Measurements from ENCODE around the gene EXOC7.
"Not testable (repeated sequence)": the region's sequence is repeated elsewhere in the genome, so short reads cannot be mapped to it uniquely, and the experiment has no call there.

The EXOC7 gene

GRCh38 chr17:76075364-76076145 is 28.0 kb downstream of the EXOC7 start:
- H3K4me1 ChIP-seq = peaks cover 80% of the 10 kb centered on the region
- no peak overlapping the region for H3K9ac ChIP-seq
- H3K36me3 ChIP-seq = 0 out of 2 replicates have a peak, but pooled peaks cover 1% of the 10 kb centered on the region
- H3K4me3 ChIP-seq = peak overlapping the region; percentile 55; the same call in 1 of the 2 replicates
- peaks cover 72% of the 10 kb centered on the region for H3K27me3 ChIP-seq
- H3K4me2 ChIP-seq = peak overlapping the region; percentile 86
- H3K9me3 ChIP-seq = no peaks in the 10 kb centered on the region
- TF ChIP-seq Cebpa-rat (IDR thresholded peaks at IDR 0.05) = no peak
- peaks cover 55% of the 10 kb centered on the region for H4K20me1 ChIP-seq
- no peak overlapping the region for H3K27ac ChIP-seq

GRCh38 chr17:76074390-76075363 is 28.9 kb downstream of the EXOC7 start, which contains the start of gene GALR2:
Gene GALR2, plus strand, starts transcription at chr17:76074781. Its CDS starts 103 bp downstream, at chr17:76074884.
- Histone ChIP-seq H3K4me1 (peaks cover 74% of the 10 kb centered on the region), H3K4me2 (peak within 1 kb of the TSS; percentile 86), H3K36me3 (peaks cover 9% of the 10 kb centered on the region), H3K9me3 (no peaks in the 10 kb centered on the region), H3K4me3 (no peak within 1 kb of the TSS), H3K27me3 (peaks cover 64% of the 10 kb centered on the region), H4K20me1 (peaks cover 54% of the 10 kb centered on the region), H3K9ac (no peak within 1 kb of the TSS), H3K27ac (no peak within 1 kb of the TSS)
- TF ChIP-seq Cebpa-rat (IDR thresholded peaks at IDR 0.05) = no peak

GRCh38 chr17:76072148-76072858 is 31.3 kb downstream of the EXOC7 start, which contains the start of gene SRP68:
Gene SRP68, minus strand, starts transcription at chr17:76072517. Its CDS starts 26 bp downstream, at chr17:76072491.
- Histone ChIP-seq H3K9me3 (no peaks in the 10 kb centered on the region), H4K20me1 (peaks cover 70% of the 10 kb centered on the region), H3K27me3 (peaks cover 41% of the 10 kb centered on the region), H3K4me3 (peak within 1 kb of the TSS; percentile 97), H3K9ac (peak within 1 kb of the TSS; percentile 96), H3K4me2 (peak within 1 kb of the TSS; percentile 83), H3K27ac (peak within 1 kb of the TSS; percentile 90), H3K4me1 (peaks cover 50% of the 10 kb centered on the region), H3K36me3 (peaks cover 33% of the 10 kb centered on the region)
- no peak for TF ChIP-seq Cebpa-rat (IDR thresholded peaks at IDR 0.05)

GRCh38 chr17:76071531-76072147 is 31.9 kb downstream of the EXOC7 start:
- Histone ChIP-seq H3K27ac (peak overlapping the region; percentile 90), H3K4me2 (peak overlapping the region; percentile 83), H3K36me3 (peaks cover 40% of the 10 kb centered on the region), H3K9me3 (no peaks in the 10 kb centered on the region), H3K4me3 (peak overlapping the region; percentile 97), H4K20me1 (peaks cover 66% of the 10 kb centered on the region), H3K9ac (peak overlapping the region; percentile 96), H3K27me3 (peaks cover 34% of the 10 kb centered on the region), H3K4me1 (peaks cover 43% of the 10 kb centered on the region)
- no peak for TF ChIP-seq Cebpa-rat (IDR thresholded peaks at IDR 0.05)

- Histone ChIP-seq H4K20me1 (peaks cover 37% of the 10 kb centered on the region), H3K27me3 (no peaks in the 10 kb centered on the region), H3K4me3 (no peak overlapping the region), H3K36me3 (peaks cover 93% of the 10 kb centered on the region), H3K9me3 (no peaks in the 10 kb centered on the region), H3K4me2 (no peak overlapping the region), H3K4me1 (peaks cover 5% of the 10 kb centered on the region), H3K9ac (no peak overlapping the region), H3K27ac (no peak overlapping the region)
- no peak for TF ChIP-seq Cebpa-rat (IDR thresholded peaks at IDR 0.05)
Observed at GRCh38 chr17:76065775-76066174, 37.8 kb downstream of the EXOC7 start.

- H3K9ac ChIP-seq = no peak overlapping the region
- no peak for TF ChIP-seq Cebpa-rat (IDR thresholded peaks at IDR 0.05)
- H3K27ac ChIP-seq = no peak overlapping the region
- peaks cover 95% of the 10 kb centered on the region for H3K36me3 ChIP-seq
- no peaks in the 10 kb centered on the region for H3K4me1 ChIP-seq
- H3K27me3 ChIP-seq = no peaks in the 10 kb centered on the region
- peaks cover 29% of the 10 kb centered on the region for H4K20me1 ChIP-seq
- no peak overlapping the region for H3K4me2 ChIP-seq
- H3K4me3 ChIP-seq = no peak overlapping the region
- no peaks in the 10 kb centered on the region for H3K9me3 ChIP-seq
Observed at GRCh38 chr17:76063875-76064546, 39.6 kb downstream of the EXOC7 start.

GRCh38 chr17:76058264-76058663 is 45.3 kb downstream of the EXOC7 start:
- H3K4me2 ChIP-seq, H3K4me1 ChIP-seq, H3K4me3 ChIP-seq, H3K9me3 ChIP-seq, H3K27me3 ChIP-seq, H4K20me1 ChIP-seq, H3K9ac ChIP-seq, H3K27ac ChIP-seq: not testable (repeated sequence)
- peaks cover 95% of the 10 kb centered on the region for H3K36me3 ChIP-seq

- no peak overlapping the region for H3K9ac ChIP-seq
- H3K9me3 ChIP-seq = no peaks in the 10 kb centered on the region
- H3K4me1 ChIP-seq = no peaks in the 10 kb centered on the region
- peaks cover 99% of the 10 kb centered on the region for H3K36me3 ChIP-seq
- no peak for TF ChIP-seq Cebpa-rat (IDR thresholded peaks at IDR 0.05)
- H4K20me1 ChIP-seq = no peaks in the 10 kb centered on the region
- H3K4me2 ChIP-seq = no peak overlapping the region
- H3K27ac ChIP-seq = no peak overlapping the region
- H3K27me3 ChIP-seq = no peaks in the 10 kb centered on the region
- no peak overlapping the region for H3K4me3 ChIP-seq
Observed at GRCh38 chr17:76056882-76057281, 46.7 kb downstream of the EXOC7 start.
